NCI-H510A (cell line): ENCODE measurements around the gene IL25.
"Not testable (repeated sequence)": the region's sequence is repeated elsewhere in the genome, so short reads cannot be mapped to it uniquely, and the experiment has no call there.

Experiments
- DNase-seq: peaks from one replicate; lab custom pipeline; 2025; lab: John Stamatoyannopoulos, UW

Gene IL25

DNA sequence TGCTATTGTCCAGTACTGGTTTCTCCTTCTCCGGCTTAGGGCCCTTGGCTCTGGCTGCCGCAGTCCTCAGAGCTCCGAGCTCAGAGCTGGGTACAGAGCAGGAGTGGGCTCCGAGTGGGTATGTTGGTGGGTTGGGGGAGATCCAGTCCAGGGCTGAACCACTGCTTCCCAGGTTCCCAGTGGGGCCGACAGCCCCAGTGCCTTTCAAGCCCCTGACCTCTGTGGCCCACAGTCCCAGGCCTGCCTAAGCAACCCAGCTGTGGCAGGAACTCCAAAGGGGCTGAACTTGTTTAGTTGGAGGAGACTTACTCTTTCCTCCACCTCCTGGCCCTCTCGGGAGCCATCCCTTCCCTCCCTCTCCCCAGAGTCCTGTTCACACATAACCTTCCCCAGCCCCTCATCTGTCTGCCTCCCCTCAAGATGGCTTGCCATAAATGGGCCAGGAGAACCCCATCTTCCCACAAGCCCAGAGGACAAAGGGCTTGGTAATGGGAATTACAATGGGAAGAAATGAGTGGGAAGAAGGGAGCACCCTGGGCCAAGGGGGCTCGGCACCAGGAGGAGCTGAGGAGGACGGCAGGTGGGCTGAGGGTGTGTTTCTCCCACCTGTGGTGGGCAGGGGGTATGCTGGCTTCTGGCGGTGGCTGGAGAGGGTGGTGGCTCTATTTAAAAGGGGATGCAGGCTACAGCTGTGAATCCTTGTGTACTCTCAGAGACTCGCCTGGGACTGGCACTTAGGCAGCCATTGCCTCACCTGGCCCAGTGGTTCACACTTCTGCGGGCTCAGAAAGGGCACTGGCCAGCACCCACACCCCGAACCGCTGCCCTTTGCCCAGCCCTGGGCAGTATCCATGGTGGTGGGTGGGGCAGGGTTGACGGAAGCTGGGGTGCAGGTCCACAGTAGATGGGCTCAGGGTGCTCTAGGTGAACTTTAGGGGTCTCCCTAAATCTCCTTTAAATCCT is 39.2 kb downstream of the IL25 start:
- no peak for DNase-seq

DNA sequence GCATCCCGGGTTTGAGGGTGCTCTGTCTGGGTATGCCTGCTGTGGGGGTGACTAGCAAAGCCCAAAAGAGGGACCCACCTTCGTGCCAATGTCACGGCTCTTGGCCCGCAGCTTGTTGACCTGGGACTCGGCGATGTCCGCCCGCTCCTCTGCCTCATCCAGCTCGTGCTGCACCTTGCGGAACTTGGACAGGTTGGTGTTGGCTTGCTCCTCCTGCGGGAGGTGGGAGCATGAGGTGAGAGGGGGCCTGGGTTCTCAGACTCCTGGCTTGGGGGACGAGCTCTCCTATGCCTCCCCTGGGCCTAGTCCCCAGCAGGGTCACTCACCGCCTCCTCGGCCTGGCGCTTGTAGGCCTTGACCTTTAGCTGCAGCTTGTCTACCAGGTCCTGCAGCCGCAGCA is 41.1 kb downstream of the IL25 start:
- no peak for DNase-seq

DNA sequence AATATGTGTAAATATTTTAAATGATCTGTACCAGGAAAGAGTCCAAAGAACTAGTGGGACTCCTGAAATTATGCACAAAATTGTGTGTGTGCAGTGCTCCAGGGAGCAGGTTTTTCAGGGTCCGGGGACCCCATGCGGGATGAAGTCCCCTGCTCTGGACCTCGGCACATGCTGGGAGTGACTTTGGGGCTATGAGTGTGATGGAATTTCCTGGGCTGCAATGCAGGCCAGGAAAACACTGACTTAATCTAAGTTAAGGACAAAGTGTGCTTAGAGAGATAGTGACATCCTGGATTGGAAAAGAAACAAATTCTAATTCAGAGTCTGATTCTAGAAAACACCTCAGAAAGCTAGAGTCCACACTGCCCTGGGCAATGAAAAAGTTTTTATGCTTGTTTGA is 41.6 kb downstream of the IL25 start:
- DNase-seq, result no peak

DNA sequence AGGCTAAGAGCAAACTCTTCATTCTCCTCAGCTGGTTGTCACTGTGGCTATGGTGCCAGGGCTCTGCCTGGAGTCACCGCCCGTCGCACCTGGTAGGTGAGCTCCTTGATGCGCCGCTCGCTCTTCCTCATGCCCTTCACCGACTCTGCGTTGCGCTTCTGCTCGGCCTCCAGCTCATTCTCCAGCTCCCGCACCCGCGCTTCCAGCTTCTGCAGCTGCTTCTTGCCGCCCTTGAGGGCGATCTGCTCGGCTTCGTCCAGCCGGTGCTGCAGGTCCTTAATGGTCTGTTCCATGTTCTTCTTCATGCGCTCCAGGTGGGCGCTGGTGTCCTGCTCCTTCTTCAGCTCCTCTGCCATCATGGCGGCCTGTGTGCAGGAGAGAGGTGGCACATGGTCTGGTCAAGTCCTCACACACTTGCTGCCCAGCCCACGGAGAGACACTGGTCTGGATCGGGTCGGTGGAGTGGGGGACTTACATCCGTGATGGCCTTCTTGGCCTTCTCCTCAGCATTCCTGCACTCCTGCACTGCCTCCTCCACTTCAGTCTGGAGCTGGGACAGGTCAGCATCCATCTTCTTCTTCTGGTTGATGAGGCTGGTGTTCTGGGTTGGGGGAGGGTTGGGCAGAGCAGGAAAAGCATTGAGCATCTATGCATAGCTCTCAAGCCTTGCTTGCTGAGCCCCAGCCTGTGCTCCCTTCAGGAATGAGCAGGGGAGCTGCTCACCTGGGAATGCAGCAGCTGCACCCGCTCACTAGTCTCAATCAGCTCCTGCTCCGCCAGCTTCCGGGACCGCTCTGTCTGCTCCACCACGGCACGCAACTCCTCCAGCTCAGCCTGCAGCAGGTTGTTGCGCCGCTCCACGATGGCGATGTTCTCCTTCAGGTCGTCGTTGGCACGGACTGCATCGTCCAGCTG is 42.6 kb downstream of the IL25 start:
- DNase-seq, result no peak

DNA sequence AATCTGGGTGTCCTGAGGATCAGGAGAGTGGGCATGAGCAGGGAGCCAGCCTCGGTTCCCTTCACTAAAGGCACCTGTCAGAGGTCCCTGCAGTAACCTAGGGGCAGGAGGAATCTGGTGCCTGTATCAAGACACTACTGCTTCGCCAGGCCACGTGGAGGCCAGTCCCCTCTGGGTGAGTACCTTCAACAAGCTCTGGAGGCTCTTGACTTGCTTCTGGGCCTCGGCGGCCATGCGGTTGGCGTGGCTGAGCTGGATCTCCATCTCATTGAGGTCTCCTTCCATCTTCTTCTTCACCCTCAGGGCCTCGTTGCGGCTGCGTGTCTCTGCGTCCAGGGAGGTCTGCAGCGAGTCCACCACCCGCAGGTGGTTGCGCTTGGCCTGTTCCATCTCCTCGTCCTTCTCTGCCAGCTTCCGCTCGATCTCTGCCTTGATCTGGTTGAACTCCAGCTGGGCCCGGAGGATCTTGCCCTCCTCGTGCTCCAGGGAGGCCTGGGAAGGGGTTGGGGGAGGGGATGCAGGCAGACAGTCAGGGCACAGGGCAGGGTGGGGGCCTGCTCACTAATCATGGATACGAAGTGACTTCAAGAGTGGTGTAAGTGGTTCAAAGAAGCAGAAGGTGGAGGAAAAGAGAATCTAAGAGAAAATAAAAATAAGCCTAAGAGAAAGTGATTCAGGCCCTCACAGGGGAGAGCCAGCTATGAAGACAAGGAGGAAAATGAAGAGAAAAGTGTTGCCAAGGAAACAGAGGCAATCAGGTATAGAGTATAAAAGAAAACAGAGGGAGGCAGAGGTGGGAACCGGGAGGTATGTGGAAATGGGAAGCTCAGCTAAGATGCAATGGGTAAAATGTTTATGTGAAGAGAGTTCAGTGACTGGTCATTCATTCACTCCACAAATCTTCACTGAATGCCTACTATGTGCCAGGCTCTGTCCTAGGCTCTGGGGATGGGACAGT is 43.5 kb downstream of the IL25 start:
- no peak for DNase-seq

DNA sequence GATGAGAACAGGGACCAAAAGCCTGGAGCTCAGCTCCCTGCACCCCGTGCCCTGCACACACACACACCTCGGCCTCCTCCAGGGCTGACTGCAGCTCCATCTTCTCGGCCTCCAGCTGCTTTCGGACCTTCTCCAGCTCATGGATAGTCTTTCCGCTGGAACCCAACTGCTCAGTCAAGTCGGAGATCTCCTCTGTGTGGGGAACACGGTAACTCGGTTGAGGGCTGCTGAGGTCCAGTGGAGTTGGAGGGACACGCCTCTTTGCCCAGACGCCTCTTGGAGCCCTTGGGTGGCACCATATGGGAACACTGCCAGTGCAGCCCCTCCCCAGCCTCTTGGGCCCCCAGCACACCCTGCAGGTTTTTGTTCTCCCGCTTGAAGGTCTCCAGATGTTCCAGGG is 44.2 kb downstream of the IL25 start:
- no peak for DNase-seq

DNA sequence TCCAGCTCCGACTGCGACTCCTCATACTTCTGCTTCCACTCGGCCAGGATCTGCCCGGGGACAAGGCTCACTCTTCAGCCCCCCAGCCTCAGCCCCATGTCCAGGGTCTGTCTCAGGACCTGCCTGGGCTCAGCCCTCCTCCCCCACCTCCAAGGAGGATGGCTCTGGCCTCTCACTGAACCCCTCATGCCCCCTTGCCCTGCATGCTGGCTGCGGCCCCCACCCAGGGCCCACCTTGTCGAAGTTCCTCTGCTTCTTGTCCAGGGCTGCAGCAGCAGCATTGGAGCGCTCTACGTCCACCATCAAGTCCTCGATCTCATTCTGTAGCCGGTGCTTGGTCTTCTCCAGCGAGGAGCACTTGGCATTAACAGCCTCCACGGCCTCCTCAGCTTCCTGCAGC is 44.7 kb downstream of the IL25 start:
- DNase-seq, result not testable (repeated sequence)

DNA sequence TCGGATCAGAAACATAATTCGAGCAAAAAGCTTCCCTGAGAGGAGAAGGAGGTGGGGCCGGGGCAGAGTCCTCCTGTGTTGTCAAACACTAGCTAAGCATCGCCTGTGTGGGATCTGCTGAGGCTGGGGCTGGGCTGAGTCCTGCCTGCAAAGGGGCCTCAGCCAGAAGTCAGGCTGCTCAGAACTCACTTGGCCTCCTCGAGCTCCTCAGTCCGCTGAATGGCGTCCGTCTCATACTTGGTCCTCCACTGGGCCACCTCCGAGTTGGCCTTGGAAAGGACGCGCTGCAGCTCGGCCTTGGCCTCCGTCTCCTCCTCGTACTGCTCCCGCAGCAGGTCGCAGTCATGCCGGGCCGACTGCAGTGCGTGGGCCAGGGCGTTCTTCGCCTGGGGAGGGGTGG is 45.4 kb downstream of the IL25 start:
- DNase-seq, result no peak

DNA sequence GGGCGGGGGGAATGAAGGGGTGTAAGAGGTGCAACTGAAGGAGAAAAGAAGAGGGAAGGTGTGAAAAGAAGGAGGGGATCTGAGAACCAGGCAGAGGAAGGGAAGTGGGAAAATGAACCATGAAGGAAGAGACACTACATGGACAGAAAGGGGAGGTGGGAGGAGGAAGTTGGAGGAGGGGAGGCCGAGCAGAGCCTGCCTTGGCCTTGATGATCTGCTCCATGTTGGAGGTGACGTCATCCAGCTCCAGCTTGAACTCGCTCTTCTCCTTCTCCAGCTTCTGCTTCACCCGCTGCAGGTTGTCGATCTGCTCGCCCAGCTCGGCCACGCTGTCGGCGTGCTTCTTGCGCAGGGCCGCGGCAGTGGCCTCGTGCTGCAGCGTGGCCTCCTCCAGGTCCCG is 47.0 kb downstream of the IL25 start:
- not testable (repeated sequence) for DNase-seq

DNA sequence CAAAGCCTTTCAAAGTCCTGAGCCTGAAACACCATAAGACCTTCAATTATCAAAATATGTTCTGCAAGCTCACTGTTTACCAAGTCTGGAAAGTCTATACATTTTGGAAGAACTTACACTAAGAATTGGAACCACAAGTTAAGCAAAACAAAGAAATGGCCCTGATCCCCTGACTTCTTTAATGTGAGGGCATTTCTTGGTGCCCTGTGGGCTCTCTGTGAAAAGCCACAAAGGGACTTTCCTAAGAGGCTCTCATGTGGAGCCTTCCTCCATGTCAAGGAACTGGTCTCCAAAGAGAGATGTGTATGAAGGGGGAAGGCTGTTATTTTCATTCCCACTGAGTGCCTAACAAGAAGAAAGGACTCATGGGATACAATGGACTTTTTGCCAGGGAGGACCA is 49.0 kb downstream of the IL25 start:
- DNase-seq, result no peak

DNA sequence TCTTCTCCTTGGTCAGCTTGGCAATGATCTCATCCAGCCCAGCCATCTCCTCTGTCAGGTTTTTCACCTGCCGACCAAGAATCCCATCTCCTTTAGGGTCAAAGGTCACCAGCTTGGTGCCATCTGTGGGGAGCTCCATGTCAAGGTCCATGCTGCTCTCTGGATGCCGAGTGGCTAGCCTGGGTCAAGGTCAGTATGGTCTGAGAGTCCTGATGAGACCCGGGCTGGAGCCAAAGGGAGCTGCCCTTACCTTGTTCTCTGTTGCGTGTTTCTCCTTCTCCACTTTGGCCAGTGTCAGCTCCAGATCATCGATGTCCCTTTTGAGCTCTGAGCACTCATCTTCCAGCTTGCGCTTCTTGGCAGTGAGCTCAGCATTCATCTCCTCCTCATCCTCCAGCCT is 51.0 kb downstream of the IL25 start:
- DNase-seq, result no peak

DNA sequence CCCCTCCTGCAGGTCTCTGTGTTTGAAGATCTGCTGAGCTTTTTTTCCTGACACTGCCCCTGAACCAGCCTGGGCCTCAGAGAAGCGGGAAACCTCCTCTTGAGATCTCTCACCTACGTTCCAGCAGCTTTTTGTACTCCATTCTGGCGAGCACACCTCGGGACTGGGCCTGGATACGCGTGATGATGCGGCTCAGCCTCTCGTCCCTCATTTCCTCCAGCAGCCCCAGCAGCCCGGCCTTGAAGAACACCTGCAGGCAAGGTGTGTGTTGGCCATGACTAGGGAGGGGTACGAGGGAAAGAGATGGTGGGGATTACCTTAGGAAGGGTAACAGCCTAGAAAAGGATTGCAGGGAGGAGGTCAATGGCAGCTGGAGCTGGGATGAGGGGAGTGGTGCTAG is 52.6 kb downstream of the IL25 start:
- no peak for DNase-seq

DNA sequence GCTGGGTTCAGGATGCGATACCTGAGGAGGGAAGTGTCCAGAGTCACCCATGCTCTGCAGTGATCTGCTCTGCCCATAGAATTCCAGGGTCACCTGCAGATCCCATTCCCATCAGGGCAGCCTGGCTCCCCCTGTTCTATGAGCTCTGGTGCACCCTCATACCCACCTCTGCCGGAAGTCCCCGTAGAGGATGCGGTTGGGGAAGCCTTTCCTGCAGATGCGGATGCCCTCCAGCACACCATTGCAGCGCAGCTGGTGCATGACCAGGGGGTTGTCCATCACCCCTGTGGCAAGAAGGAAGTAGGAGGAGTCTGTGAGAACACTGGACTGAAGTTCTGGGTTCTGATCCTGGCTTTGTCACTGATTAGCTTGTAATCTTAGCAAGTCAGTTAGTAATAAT is 53.2 kb downstream of the IL25 start:
- DNase-seq, result not testable (repeated sequence)
